Mammary epithelial cell (primary cell): ENCODE results near the gene TRNAU1AP.

Source experiments
- CTCF ChIP-seq, 2 donors: IDR thresholded peaks in 1 of 2; conservative IDR thresholded peaks in 1 of 2; 2 replicates each; pipeline ENCODE4 v1.5.1; 2011 to 2012; ENCODE audit warnings: inconsistent platforms in 2 of 2, low read length in 2 of 2, mild to moderate bottlenecking in 2 of 2, control low read depth in 1 of 2, low read depth in 1 of 2; ENCODE audit not compliant: insufficient read depth in 1 of 2; ENCODE audit errors: extremely low read depth in 1 of 2
- EZH2 ChIP-seq: IDR thresholded peaks from 2 replicates; pipeline ENCODE4 v1.6.1; 2012; ENCODE audit warnings: low read length, inconsistent platforms, borderline replicate concordance

- TF ChIP-seq EZH2 (no peak), CTCF (conservative IDR thresholded peaks at IDR 0.05 in 1 of 2, IDR thresholded peaks at IDR 0.05 in 1 of 2; ENCODE audit: extremely low read depth in 1 of 2, insufficient read depth in 1 of 2, low read depth in 1 of 2, low read length in 2 of 2) (no peak)
Observed at GRCh38 chr1:28613175-28613574, 60.3 kb downstream of the TRNAU1AP start.
